H7 (cell line): ENCODE data around the gene PCBP3. TPM values are rescaled to one million over a fixed set of nuclear protein-coding genes. Genes with fewer than 3 reads are reported as not detected.

ENCODE experiments used
- DNase-seq: peaks from one replicate; pipeline ENCODE4 v3.0.0; 2012
- H3K27me3 ChIP-seq: 2 replicates; pipeline ENCODE4 v1.6.0; 2011; ENCODE audit warnings: mild to moderate bottlenecking, low read length; ENCODE audit not compliant: control insufficient read depth, insufficient read depth
- H3K36me3 ChIP-seq: replicated peaks from 2 replicates; pipeline ENCODE4 v1.5.1; 2011; ENCODE audit warnings: low read length; ENCODE audit not compliant: control insufficient read depth, insufficient read depth
- H3K4me3 ChIP-seq: 2 replicates; pipeline ENCODE4 v1.5.1; 2011; ENCODE audit warnings: low read depth, mild to moderate bottlenecking, control low read depth, low read length, moderate library complexity; ENCODE audit not compliant: insufficient read depth
- total RNA-seq: library from RNA; depleted of rRNA; stranded (reverse); fragments of >200 nt; shearing (Covaris generic); gene quantifications from 2 replicates; pipeline ENCODE4 v1.2.3, GENCODE V29; 2014

The PCBP3 gene
- total RNA-seq, 1 experiment from 2014 or later, result 1.8 TPM

- DNase-seq, result no peak
- Histone ChIP-seq H3K36me3 (no peaks in the 10 kb centered on the region), H3K27me3 (no peaks in the 10 kb centered on the region), H3K4me3 (no peak overlapping the region)
Observed at GRCh38 chr21:45912611-45913417, 269.3 kb downstream of the PCBP3 start.

- DNase-seq, result no peak
- no peaks in the 10 kb centered on the region for H3K27me3 ChIP-seq
- H3K4me3 ChIP-seq, result no peak overlapping the region
- no peaks in the 10 kb centered on the region for H3K36me3 ChIP-seq
Observed at GRCh38 chr21:45913418-45913765, 269.9 kb downstream of the PCBP3 start.

GRCh38 chr21:45913886-45914285 lies 270.4 kb downstream of the PCBP3 start:
- no peaks in the 10 kb centered on the region for H3K27me3 ChIP-seq
- no peaks in the 10 kb centered on the region for H3K36me3 ChIP-seq
- H3K4me3 ChIP-seq, result no peak overlapping the region
- no peak for DNase-seq

- Histone ChIP-seq H3K27me3 (no peaks in the 10 kb centered on the region), H3K4me3 (no peak overlapping the region), H3K36me3 (no peaks in the 10 kb centered on the region)
- no peak for DNase-seq
Observed at GRCh38 chr21:45914321-45914845, 270.9 kb downstream of the PCBP3 start.

- Histone ChIP-seq H3K27me3 (no peaks in the 10 kb centered on the region), H3K4me3 (no peak overlapping the region), H3K36me3 (no peaks in the 10 kb centered on the region)
- no peak for DNase-seq
Observed at GRCh38 chr21:45916011-45916840, 272.7 kb downstream of the PCBP3 start.

- DNase-seq, result no peak
- no peaks in the 10 kb centered on the region for H3K36me3 ChIP-seq
- H3K27me3 ChIP-seq, result no peaks in the 10 kb centered on the region
- no peak overlapping the region for H3K4me3 ChIP-seq
Observed at GRCh38 chr21:45917241-45917640, 273.7 kb downstream of the PCBP3 start.

- no peaks in the 10 kb centered on the region for H3K36me3 ChIP-seq
- H3K27me3 ChIP-seq, result no peaks in the 10 kb centered on the region
Observed at GRCh38 chr21:45918011-45918410, 274.5 kb downstream of the PCBP3 start.

GRCh38 chr21:45918835-45919447 lies 275.4 kb downstream of the PCBP3 start:
- Histone ChIP-seq H3K36me3 (no peaks in the 10 kb centered on the region), H3K4me3 (no peak overlapping the region), H3K27me3 (no peaks in the 10 kb centered on the region)
- DNase-seq, result peak; percentile 85

More at GRCh38 chr21:45918011-45918410, 274.5 kb downstream of the PCBP3 start:
- no peak overlapping the region for H3K4me3 ChIP-seq
- DNase-seq, result no peak

GRCh38 chr21:45919593-45919992 lies 276.1 kb downstream of the PCBP3 start:
- DNase-seq, result no peak
- H3K36me3 ChIP-seq, result no peaks in the 10 kb centered on the region
- no peak overlapping the region for H3K4me3 ChIP-seq
- H3K27me3 ChIP-seq, result no peaks in the 10 kb centered on the region

GRCh38 chr21:45920824-45921600 lies 277.5 kb downstream of the PCBP3 start:
- no peaks in the 10 kb centered on the region for H3K36me3 ChIP-seq
- no peak overlapping the region for H3K4me3 ChIP-seq
- no peak for DNase-seq
- no peaks in the 10 kb centered on the region for H3K27me3 ChIP-seq

GRCh38 chr21:45921917-45922316 lies 278.4 kb downstream of the PCBP3 start:
- no peak overlapping the region for H3K4me3 ChIP-seq

GRCh38 chr21:45922648-45923047 lies 279.1 kb downstream of the PCBP3 start:
- H3K27me3 ChIP-seq, result no peaks in the 10 kb centered on the region
- no peak overlapping the region for H3K4me3 ChIP-seq
- no peak for DNase-seq
- H3K36me3 ChIP-seq, result no peaks in the 10 kb centered on the region

More at GRCh38 chr21:45921917-45922316, 278.4 kb downstream of the PCBP3 start:
- H3K27me3 ChIP-seq, result no peaks in the 10 kb centered on the region
- DNase-seq, result no peak
- no peaks in the 10 kb centered on the region for H3K36me3 ChIP-seq

- Histone ChIP-seq H3K27me3 (no peaks in the 10 kb centered on the region), H3K36me3 (no peaks in the 10 kb centered on the region), H3K4me3 (no peak overlapping the region)
- peak; percentile 90 for DNase-seq
Observed at GRCh38 chr21:45923146-45923545, 279.6 kb downstream of the PCBP3 start.

GRCh38 chr21:45926281-45926680 lies 282.8 kb downstream of the PCBP3 start:
- DNase-seq, result no peak
- H3K36me3 ChIP-seq, result no peaks in the 10 kb centered on the region

More at GRCh38 chr21:45926281-45926680, 282.8 kb downstream of the PCBP3 start:
- Histone ChIP-seq H3K27me3 (no peaks in the 10 kb centered on the region), H3K4me3 (no peak overlapping the region)
